Cardiac fibroblast (primary cell): ENCODE data around the gene ANKRD55.
"Not testable (repeated sequence)": the region's sequence is repeated elsewhere in the genome, so short reads cannot be mapped to it uniquely, and the experiment has no call there.

Source experiments
- DNase-seq, 2 donors: peaks; one replicate each; pipeline versions ENCODE4 v3.0.0 to v3.0.0-alpha.2; 2010; ENCODE audit warnings: low read depth in 2 of 2
- H3K4me3 ChIP-seq, 2 donors: replicated peaks in 1 of 2; 1 replicate in 1 of 2; 2 replicates in 1 of 2; pipeline ENCODE4 v1.5.1; 2011; ENCODE audit warnings: low read depth in 2 of 2, low read length in 2 of 2, mild to moderate bottlenecking in 2 of 2, moderate library complexity in 1 of 2
- TF ChIP-seq, protein P1 (sequence below): IDR thresholded peaks from one replicate; pipeline ENCODE4 v1.5.1; 2011; ENCODE audit warnings: low read depth, mild to moderate bottlenecking, low read length, inconsistent platforms

The ANKRD55 gene

DNA sequence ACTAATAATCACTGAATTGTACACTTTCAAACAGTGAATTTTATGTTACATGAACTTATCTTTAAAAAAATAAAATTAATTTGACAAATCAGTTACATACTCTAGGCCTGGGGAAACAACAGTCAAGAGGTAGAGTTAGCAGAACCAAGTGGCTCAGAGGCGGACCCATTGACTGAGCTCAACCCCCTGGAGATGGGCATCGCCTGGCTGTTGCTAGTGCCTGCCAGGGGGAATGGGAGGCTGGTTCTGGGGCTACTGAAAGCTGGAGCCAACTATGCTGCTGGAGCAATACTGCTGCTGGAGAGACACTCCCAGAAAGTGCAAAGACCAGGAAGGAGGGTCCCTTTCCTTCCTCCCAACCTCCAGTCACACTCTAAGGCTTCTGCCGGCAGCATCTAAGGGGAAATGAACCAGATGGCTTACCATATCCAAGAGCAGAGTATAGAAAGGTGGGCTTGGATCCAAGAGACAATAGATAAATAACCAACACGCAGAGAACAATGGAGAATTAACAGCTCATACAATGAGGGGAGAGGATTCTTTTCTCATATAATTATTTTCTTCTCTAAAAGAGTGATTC lies 40.3 kb upstream of the ANKRD55 start:
- TF ChIP-seq, protein P1, sequence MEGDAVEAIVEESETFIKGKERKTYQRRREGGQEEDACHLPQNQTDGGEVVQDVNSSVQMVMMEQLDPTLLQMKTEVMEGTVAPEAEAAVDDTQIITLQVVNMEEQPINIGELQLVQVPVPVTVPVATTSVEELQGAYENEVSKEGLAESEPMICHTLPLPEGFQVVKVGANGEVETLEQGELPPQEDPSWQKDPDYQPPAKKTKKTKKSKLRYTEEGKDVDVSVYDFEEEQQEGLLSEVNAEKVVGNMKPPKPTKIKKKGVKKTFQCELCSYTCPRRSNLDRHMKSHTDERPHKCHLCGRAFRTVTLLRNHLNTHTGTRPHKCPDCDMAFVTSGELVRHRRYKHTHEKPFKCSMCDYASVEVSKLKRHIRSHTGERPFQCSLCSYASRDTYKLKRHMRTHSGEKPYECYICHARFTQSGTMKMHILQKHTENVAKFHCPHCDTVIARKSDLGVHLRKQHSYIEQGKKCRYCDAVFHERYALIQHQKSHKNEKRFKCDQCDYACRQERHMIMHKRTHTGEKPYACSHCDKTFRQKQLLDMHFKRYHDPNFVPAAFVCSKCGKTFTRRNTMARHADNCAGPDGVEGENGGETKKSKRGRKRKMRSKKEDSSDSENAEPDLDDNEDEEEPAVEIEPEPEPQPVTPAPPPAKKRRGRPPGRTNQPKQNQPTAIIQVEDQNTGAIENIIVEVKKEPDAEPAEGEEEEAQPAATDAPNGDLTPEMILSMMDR: no peak
- no peak overlapping the region for H3K4me3 ChIP-seq
- no peak for DNase-seq

DNA sequence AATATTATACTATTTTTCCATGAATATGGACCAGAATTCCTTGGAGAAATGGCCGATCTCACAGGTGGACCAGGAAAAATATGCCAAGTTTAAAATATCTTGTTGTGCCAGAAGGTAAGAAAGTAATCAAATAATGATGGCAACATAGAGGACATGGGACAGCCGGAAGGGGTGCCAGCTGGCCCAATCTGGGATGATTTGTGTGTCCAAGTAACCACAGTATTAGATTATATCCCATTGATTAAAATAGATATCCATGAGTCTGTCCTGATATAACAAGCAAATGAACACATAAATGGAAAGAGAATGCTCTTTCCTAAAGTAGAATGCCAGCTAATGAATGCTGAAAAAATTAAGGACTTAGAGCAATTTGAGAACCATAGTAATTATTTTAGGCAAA lies 39.6 kb upstream of the ANKRD55 start:
- no peak overlapping the region for H3K4me3 ChIP-seq
- TF ChIP-seq, protein P1: no peak
- no peak for DNase-seq

DNA sequence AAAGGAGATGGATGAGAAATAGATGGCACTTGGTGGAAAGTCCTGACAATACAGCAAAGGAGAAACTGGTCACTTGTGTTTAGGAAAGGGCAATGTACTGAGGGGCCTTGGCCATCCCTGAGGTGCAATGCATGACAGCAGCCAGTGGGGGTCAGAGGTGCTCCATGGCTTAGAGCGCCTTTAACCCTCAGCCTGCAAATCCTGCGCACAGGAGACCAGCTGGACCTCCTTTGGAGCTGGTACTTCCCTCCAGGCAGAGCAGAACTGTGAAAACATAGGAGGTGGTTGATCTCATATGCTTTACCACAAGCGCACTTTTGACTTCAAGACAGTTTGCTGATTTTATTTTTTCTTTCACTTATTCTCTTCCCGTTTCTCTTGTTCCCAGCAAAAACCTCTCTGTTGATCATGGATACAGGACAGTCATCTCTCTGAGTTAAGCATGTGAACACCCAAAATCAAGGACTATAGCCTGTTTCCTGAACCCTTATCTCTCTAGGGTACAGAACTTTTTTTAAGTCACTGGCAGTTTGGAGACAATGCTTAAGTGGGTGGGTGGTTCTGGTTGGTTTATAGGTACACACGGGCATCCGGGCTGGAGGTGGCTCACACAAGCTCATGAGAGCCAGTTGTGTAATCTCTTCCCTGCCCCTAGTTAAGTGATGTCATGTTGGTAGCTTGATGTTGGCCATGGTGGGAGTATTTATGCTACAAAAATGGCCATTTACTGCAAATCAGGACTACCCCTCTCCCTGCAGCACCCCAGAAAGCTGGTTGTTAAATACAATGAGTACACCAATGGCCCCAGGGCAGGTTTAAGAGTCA lies 37.6 kb upstream of the ANKRD55 start:
- TF ChIP-seq, protein P1: peak; percentile 100
- H3K4me3 ChIP-seq: no peak overlapping the region
- peak; percentile 88 to 93 for DNase-seq

DNA sequence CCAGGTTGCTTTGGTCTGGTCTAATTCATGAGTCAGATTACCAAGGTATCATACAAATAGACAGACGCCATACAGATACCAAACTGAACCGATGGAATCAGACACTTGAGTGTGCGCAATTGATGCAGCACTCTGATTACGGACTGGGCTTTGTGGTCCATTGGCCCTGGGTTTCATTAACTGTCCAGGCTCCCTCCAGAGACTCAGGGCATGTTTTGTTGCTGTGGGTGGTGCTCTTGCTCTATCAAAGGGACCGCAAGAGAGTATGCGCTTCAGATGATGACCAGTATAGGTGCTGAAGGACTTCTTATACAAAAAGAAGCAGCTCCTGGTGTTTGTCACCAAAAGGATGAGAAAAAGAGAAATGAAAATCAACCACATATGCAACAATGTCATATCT lies 36.9 kb upstream of the ANKRD55 start:
- no peak for DNase-seq
- no peak overlapping the region for H3K4me3 ChIP-seq
- TF ChIP-seq, protein P1: no peak

DNA sequence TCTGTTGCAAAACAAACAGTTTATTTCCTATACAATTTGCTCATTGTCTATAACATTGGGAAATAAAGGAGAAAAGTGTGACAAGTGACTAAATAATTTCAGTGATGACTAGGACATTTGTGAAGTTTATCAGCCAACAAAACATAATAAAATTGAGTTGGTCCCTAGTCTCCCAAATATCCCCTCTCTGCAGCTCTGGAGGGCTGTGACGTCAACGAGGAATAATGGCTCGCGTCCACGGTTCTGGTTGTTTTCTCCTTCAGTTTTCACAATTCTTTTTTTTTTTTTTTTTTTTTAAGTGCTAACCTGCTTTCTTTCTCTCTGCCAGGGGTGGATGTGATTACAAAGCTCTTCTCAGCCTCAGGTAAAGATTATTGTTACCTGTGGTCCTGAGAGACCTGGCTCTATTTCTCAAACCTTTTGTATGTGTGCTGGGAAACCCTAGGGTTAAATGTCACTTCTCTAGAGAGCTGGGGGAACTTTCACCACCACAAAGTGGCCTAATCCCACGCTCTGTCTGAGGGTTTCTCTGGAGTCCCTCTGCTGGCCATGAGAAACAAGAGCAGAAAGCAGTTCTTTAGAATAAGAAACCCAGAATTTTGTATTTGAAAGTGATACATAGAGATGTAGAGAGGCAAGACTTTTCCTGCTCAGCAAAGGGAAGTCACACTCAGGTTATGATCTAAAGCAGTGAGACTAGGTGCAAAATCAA lies 36.2 kb upstream of the ANKRD55 start:
- TF ChIP-seq, protein P1: peak; percentile 80
- H3K4me3 ChIP-seq: no peak overlapping the region
- peak; percentile 82 to 86 for DNase-seq

DNA sequence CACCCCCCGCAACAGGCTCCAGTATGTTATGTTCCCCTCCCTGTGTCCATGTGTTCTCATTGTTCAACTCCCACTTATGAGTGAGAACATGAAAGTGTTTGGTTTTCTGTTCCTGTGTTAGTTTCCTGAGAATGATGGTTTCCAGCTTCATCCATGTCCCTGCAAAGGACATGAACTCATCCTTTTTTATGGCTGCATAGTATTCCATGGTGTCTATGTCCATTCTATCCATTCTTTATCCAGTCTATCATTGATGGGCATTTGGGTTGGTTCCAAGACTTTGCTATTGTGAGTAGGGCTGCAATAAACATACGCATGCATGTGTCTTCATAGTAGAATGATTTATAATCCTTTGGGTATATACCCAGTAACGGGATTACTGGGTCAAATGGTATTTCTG lies 35.6 kb upstream of the ANKRD55 start:
- DNase-seq, H3K4me3 ChIP-seq: not testable (repeated sequence)

DNA sequence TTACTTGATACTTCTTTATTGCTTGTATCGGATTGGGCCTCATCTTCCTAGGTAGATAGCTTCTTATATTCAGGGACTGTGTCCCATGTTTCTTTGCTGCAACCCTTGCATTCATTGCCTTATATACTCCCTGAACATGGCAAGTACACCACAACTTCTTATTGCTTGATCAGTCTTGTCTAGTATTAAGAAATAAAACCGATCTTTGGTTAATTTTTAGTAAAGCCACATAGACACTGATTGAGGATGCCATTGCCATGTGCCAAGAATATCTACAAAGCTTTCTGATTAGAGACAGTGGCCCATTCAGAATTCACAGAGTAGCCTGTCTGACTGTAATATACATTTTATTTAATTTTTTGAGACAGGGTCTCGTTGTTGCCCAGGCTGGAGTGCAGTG lies 34.7 kb upstream of the ANKRD55 start:
- TF ChIP-seq, protein P1: no peak

More for the DNA sequence above, 34.7 kb upstream of the ANKRD55 start:
- H3K4me3 ChIP-seq: no peak overlapping the region
- DNase-seq: no peak
